Measurements from ENCODE around the gene TRAF3.
A peak's percentile ranks its signal among the peaks of the same experiment; 100 is the strongest.

TRAF3 gene

DNA sequence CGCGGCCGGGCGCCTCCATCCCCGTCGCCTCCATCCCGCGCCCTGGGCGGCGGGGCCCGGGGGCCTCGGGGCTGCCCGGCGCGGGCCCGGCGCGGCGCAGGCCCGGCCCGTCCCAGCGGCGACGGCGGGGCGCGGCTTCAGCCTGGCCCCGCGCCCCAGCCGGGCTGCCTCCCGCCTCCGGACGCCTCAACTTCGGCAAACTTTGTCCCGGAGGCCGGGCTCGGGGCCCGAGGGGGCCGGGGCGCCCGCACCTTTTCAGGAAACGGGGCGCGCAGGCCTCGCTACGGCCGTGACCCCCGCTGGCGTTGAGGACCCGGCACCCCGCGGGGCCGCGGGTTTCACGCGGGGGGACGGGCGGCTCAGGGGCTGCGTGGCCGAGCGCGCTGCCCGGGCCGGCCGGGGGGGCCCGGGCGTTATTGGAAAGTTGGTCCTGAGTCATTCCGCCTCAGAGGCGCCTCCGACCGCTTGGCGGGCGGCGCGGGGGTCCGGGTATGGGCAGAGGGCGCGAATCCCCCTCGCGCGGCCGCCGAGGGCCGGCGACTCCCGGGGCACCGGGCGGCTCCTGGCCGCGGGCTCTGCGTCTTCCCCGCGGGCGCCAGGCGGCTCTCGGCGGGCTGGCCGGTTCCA is 575 bp downstream of the TRAF3 start:
- DNase-seq (ENCODE audit: low spot score) = peak; percentile 65

DNA sequence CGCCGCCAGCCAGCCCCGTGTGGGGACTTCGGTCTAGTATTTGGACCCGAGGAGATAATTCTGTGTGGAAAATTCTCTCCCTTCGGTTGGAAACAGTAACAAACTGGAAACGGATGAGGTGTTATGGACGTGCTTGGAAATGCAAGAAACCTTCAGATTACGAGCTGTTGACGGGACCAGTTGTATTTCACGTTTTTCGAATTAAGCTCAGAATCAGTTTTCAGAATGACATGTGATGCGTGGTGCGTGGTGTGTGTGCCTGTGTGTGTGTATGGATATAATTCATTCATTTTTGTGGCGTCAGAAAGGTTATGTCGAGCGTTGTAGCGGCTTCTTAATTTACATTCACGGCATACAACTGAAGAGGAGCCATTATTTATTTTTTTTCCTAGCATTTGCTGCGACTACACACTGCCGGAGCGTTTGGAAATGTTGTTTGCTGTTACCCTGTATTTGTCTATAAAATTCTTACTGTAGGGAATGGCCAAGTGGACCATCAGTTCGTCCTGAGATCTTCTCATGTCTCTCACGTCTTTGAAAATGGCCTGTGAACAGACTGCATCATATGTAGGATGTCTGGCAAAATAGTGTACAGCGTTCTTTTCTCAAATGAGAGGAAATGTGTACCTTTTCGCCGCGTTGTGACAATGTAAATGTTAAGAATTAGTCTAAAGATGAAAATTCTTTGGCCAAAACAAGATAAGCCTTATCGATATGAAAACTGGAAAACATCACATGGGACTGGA is 1.3 kb downstream of the TRAF3 start:
- no peak for DNase-seq (ENCODE audit: low spot score)

DNA sequence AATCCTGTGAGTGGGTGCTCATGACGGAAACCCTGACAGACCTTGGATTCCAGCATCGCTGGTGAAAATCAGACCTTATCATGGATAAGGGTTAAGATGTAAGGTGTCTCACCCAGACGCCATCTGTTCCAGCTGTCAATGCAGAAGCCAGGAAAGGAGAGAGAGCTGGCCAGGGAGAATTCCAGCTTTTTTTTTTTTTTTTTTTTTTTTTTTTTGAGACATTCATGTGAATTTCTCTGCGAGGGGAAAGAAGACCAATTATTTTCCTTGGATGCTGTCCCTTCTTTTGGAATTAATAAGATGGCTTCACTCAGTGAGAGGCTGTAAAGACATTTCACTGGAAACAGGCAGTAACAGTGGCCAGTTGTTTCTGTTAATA is 1.8 kb downstream of the TRAF3 start:
- DNase-seq (ENCODE audit: low spot score) = no peak

DNA sequence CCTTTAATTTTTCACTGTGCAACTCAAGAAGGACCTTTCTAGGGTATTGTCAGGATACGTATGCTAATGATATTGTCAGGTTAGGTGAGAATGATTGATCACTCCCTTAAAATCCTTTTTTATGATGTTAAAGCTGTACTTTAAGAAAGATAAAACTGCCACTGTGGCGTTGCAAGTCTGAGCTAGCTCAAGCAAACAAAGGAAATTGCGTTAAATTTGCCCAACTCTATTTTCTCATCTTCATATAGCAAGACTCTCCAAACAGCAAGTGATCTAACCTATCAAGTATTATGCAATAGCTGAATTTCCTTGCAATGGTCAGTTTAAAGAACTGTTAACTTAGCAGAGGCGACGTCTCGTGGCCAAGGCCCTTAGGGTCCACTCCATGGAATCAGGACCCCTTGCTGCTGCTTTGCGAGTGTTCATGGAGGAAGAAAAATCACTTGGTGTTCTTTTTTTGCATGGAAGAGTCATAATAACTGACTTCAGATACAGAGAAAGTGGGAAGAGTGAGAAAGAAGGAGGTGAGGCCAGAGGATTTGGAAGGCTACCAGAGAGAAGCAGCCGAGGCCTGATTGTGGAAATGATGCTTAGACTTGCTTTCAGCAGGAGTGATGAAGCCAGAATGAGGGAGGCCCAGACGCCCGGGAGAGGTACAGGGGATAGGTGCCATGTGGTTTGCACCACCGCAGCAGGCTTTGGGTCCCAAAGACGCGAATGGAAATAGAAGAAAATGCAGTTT is 2.5 kb downstream of the TRAF3 start:
- no peak for DNase-seq (ENCODE audit: low spot score)

DNA sequence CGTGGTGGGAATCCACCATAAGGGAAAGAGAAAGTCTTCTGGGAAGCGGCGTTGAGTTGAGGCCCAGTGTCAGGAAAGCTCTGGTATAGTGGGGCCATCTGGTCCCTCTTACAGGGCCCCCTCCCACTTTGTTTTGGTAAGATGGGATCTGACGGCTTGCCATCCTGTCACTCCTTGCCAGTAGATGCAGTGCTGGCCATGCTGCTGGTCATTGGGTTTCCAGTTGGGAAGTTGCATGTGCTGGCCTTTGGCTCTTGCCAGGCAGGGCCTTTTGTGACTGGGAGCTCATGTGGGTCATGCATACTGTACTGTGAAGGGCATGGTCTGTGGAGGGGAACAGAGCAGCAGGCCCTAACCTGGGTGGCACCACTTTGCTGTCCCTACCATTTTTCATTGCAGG is 3.8 kb downstream of the TRAF3 start:
- no peak for DNase-seq (ENCODE audit: low spot score)

DNA sequence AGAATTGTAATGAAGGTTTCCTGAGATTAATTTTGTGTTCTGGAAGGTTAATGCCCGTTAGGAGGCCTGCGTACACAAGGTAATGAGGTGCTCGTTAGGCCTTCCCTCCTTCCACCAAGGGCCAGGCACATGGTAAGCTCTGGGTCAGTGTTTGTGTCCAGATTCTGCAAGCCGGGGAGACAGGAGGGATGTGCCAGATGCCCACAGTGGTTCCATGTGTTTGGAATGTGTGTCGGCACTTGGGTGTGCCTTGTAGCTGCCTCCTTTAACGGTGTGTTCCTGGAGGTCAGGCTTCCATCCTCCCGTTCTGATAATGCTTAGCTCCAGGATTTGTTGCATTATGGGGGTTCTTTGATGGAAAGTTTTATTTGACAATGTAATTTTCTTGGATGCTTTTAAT is 5.7 kb downstream of the TRAF3 start:
- DNase-seq (ENCODE audit: low spot score) = no peak

DNA sequence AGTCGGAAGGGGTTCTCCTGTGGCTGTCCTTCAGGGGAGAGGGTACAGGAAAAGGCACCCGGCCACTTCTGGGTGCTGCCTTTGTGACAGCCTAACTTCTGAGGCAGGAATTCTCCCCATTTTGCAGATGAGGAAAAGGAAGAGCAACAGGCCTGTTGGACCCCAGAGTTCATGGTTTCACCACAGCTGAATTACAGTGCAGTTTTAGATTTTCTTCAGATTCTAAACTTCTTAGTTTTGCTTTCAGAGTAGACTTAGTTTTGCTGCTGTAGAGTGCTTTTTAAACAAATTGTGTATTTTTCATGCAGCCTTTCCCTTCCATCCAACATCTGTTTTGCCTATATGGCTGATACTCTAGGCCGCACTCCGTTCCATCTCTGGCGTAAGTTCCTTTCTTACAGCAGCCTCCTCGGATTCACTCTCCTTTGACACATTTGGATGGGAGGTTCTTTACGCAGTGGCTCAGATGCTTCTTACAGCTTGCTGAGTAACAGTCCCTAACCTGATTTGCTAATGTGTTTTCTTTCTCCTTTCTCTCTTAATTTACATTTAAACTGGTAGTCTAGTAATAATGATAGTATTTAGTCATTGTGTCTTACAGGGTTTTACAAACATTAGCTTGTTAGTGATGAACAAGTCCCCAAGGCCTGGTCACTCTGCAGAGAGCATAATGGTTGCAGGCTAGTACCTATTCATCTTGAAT is 7.8 kb downstream of the TRAF3 start:
- no peak for DNase-seq (ENCODE audit: low spot score)

DNA sequence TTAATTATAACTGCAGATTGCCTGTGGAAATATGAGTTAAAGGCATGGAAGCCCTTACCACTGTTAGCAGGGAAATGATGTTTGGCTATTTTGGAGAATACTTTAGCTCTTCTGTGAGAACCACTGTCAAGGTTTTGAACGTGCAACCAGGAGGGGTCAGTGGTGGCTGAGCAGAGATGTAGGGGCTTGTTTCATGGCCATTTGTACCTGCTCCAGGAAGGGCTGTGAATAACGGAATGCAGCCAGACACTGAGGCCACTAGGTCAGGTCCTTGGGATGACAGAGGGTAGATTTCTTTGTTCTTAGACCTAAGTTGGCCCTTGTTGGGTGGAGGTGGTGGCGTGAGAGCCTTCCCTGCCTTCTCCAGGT is 8.3 kb downstream of the TRAF3 start:
- DNase-seq (ENCODE audit: low spot score) = no peak

DNA sequence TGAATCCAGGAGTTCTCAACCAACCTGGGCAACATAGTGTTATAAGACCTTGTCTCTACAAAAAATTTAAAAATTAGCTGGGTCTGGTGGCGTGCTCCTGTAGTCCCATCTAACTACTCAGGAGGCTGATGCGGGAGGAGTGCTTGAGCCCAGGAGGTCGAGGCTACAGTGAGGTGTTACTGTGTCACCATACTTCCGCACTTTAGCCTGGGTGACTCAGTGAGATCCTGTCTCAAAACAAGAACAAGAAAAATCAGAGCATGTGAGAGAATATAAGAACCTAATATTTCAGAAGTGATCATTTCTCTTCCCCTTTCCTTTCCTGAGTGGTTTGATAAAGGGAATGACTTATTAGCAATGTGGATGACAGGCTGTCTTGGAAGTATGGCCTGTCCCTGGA is 9.5 kb downstream of the TRAF3 start:
- DNase-seq (ENCODE audit: low spot score) = no peak

DNA sequence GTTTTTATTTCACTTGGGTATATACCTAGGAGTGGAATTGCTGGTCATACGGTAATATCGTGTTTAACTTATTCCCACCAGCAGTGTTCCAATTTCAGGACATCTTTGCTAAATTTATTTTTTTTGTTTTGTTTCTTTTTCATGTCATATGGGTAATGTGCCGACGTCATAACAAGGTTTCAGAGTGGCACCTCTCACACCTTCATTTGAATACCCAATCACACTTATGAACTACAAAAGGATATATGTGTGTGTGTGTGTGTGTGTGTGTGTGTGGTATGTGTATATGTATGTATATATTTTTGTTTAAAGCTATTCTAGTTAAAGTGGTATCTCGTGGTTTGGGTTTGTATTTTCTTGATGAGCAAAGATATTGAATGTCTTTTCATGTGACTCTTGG is 12.1 kb downstream of the TRAF3 start:
- DNase-seq (ENCODE audit: low spot score) = no peak

DNA sequence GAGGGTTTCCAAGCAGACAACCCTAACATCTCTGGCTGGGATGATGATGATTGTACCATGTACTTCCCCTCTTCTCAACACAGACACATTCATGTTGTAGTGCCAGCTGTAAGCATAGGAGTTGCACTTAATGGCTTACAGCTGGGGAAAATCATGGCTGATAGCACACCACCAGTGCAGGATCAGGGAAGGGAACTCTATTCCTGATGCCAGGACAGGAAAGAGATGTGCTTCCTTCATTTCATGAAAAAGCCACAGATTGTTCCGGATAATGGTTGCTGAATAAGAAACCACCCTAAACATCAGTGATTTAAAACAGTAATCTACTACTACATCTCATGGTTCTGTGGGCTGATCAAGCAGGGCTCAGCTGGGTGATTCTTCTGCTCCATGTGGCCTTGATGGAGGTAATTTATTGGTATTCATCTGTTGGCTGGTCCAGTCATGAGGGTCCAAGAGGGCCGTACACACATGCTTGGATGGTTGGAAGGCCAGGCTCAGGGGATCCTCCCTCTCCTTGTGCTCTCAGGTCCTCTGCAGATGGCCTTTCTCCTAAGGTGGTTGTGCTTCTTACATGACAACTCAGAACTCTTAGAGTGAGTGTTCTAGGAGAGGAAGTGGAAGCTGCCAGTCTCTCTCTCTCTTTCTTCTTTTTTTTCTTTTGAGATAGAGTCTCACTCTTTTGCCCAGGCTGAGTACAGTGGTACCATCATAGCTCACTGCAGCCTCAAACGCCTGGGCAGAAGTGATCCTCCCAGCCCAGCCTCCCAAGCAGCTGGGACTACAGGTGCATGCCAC is 16.5 kb downstream of the TRAF3 start:
- no peak for DNase-seq (ENCODE audit: low spot score)

DNA sequence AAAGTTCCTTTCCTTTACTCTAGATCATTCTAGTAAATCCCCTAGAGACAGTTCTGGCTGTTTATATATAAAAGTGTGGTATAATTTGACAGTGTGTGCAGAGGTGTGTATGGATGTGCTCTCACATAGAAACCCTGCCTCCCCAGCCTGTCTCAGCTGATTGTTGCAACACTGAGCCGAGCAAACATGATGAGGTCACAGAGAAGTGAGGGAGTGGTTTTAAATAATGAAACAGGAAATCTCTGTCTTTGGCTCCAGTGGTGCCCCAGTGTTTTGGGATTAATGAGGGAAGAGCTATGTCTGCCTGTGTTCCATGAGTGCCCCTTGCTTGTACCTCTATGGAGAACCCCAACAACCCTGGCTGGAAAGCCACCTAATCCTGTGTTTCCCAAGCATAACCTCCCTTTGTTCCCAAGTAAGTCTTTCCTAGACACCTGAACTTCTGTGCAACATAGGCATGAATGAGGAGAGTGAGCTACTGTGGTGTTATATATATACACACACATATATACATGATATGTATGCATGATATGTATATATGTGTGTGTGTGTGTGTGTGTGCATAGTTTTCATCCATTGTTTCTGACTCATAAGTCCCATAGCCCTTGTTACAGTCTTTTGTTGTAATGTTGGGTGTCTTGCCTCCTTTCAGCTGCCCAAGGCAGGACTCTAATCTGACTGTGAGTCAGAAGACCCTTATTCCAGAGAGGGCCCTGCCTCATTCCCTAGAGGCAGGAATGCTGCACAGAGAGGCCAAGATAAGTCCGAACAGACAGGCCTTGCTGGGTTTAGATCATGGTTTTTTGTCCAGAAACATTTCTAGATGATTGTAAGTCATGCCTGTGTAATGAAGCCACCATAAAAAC is 18.0 kb downstream of the TRAF3 start:
- DNase-seq (ENCODE audit: low spot score) = peak; percentile 88

DNA sequence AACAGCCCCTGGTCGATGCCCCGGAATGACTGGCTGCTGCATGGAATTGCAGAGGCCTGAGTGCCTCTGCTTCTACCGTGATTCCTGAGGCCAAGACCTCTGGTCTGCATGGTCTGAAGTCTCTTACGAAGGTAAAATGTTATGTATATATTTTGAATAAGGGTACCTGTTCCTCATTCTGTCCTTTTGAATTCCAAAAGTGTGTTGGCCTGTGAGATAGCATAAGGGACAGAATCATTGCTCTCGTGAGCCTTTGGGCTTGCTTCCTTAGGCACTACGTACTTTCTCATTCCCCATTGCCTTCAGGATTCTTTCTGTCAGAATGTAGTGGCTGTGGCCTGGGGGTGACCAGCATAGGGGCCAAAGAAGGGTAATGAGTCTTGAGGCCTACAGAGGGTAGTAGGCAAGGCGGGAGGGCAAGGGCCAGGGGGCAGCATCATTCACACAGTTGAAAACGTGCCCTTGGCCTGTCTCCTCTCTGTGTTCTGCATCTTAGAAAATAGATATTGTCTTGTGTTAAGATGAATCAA is 19.5 kb downstream of the TRAF3 start:
- DNase-seq (ENCODE audit: low spot score) = no peak

DNA sequence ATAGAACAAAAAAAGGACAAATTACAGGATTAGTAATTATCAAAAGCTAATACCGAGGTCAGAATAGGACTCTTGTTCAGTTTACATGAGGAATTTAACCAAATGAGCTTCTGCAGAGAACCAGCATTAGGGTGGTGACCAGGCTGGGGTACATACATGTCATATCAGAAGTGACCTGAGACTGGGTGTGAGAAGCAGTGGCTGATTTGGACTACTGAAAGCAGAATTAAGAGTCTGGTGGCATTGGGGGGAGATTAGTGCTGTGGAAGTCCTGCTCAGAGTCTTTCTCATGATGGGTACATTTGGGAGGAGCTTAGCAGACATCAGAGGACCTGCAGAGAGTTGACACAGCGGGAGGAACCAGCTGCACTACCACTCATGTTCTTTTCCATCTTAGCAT is 21.7 kb downstream of the TRAF3 start:
- no peak for DNase-seq (ENCODE audit: low spot score)

DNA sequence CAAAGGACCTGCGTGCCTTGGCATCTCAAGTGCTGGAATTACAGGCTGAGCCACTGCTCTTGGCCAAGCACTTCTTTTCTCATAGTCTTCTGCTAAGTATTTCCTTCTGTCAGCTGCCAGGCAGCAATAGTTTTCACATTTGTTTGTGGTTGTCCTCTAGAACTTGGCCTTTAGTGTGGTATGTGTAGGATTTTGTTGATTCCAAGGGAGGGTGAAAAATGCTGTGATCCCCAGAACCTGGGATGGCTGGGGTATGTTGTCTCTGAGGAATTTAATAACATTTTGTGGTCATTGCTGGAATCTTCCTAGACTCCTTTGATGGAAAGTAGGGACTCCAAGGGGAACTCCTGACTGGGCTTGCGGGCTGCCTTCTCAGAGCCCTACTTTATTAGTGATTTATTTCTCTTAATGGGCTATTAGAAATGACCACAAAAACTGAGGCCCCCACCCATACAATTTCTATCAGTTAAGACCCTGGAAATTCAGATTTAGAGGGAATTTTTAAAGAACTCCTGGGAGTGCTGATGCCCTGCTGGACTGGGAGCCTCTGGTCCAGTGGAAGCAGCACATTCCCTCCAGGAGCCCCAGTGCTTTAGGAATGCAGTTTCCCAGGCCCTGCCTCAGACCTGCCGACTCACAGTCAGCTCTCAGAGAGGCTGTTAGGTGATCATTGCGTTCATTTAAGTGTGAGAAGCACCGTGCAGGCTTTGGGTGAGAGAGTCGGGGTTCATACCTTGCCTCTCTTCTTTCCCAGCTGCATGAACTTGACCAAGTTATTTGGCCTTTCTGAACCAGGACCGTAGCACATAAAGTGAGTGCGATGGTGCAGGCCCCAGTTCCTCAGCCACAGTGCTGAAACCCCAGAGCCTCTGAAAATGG is 22.7 kb downstream of the TRAF3 start:
- peak; percentile 91 for DNase-seq (ENCODE audit: low spot score)

DNA sequence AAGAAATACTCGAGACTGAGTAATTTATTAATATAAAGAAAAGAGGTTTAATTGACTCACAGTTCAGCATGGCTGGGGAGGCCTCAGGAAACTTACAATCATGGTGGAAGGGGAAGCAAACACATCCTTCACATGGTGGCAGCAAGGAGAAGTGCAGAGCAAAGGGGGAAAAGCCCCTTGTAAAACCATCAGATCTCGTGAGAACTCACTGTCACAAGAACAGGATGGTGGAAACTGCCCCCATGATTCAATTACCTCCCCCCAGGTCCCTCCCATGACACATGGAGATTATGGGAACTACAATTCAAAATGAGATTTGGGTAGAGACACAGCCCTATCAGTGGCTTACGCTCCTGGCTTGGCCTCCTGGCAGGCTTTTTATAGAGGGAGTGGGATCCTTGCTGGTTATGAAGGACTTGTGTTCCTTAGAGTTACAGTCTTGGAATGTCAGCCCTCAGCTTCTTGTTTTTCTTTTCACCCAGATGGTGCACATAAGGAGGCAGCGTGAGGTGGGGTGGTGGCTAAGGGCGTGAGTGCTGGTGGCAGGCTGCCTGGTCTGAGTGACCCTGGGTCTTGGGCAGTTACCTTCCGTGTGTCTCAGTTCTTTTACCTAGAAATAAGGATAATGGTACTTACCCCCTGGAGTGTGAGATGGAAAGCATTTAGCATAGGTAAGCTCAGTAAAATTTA is 25.7 kb downstream of the TRAF3 start:
- no peak for DNase-seq (ENCODE audit: low spot score)

DNA sequence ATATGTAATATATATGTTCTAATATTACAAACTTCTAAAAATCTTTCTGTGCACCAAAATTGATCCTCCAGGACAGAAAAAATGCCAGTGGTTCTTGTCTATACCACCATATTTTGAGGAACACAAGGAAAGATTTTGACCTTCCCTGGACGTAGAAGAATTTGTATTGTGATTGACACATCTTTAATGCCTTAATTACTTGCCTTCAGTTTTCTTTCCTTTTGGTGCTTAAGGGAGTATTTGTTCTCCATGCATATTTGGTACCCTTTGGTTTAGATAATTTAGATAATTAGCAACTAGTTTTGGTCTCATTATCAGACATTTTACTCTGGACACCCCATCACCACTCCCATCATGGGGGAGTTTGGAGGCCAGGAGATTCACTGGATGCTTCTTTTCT is 27.6 kb downstream of the TRAF3 start:
- DNase-seq (ENCODE audit: low spot score) = no peak

DNA sequence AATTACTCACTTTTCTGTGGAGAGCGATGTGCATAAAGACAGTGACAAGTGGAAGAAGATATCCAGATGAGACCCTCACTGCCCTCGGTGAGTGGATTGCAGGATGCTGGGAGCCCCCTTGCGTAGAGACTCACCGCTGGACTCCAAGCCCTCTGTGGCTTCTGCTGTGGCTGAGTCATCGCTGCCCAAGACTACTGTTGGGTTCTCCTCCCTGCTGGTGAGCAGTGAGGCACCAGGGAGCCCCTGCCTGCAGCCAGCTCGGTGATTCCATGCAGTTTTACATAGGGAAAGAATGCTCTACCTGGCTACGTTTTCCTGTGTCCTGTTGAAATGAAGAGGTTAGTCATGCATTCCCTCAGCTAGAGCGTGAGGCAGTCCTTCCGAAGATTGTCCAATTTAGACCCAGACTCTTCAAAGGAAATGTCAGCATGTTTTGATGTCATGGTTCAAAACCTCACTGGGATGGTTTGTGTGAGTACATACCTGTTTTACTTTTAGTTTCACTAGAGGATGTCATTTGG is 28.2 kb downstream of the TRAF3 start:
- peak; percentile 54 for DNase-seq (ENCODE audit: low spot score)

DNA sequence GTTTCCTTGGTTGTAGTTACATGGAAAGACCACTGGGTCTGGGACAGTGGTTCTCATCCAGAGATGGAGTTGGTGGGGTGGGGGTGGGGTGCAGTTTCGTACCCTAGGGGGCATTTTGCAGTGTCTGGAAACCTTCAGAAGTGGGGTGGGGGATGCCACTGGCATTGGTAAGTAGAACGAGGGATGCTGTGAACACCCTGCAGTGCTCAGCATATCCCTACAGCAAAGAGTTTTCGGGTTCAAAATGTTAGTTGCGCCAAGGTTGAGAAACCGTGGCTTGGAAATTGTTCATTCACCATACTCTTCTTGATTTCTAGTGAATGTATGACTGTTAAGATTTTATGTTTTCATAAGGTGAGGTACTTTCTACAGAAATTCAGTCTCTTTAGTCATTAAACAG is 28.7 kb downstream of the TRAF3 start:
- no peak for DNase-seq (ENCODE audit: low spot score)

Measured in AG08395 (cell line).